ENCODE measurements around the gene ZNF474.

The ZNF474 gene

GRCh38 chr5:122085041-122085440, 44.3 kb upstream of the ZNF474 start:
- Histone ChIP-seq H4K20me1 (ENCODE audit: low read depth, low read length) (no peaks in the 10 kb centered on the region), H3K27me3 (ENCODE audit: low read length) (no peaks in the 10 kb centered on the region), H3K4me3 (ENCODE audit: insufficient read depth, low read length, poor library complexity, severe bottlenecking) (no peak overlapping the region), H3K4me2 (ENCODE audit: low read depth, low read length, poor library complexity, severe bottlenecking) (no peak overlapping the region), H3K9ac (ENCODE audit: low read length) (no peak overlapping the region), H2AFZ (ENCODE audit: low read depth, low read length, severe bottlenecking) (no peak overlapping the region), H3K9me2 (replicated peaks; ENCODE audit: insufficient read depth, low read length) (no peaks in the 10 kb centered on the region), H3K36me3 (ENCODE audit: low read length) (no peaks in the 10 kb centered on the region), H3K27ac (ENCODE audit: low read depth, low read length) (no peak overlapping the region), H3K9me3 (ENCODE audit: insufficient read depth, low read length) (no peaks in the 10 kb centered on the region), H3F3A (ENCODE audit: insufficient read depth) (no peaks in the 10 kb centered on the region), H3K79me2 (ENCODE audit: insufficient read depth, low read length) (no peaks in the 10 kb centered on the region)
- TF ChIP-seq EZH2phosphoT487 (conservative IDR thresholded peaks at IDR 0.05; ENCODE audit: low read length) (no peak), CTCF (IDR thresholded peaks at IDR 0.05; ENCODE audit: insufficient read depth, low read length, poor library complexity, severe bottlenecking) (no peak)

GRCh38 chr5:122089096-122090013, 40.0 kb upstream of the ZNF474 start:
- H3K9ac ChIP-seq (ENCODE audit: low read length) = no peak overlapping the region
- no peak overlapping the region for H2AFZ ChIP-seq (ENCODE audit: low read depth, low read length, severe bottlenecking)
- TF ChIP-seq EZH2phosphoT487 (conservative IDR thresholded peaks at IDR 0.05; ENCODE audit: low read length) = no peak
- no peak for TF ChIP-seq CTCF (IDR thresholded peaks at IDR 0.05; ENCODE audit: insufficient read depth, low read length, poor library complexity, severe bottlenecking)
- no peak overlapping the region for H3K4me2 ChIP-seq (ENCODE audit: low read depth, low read length, poor library complexity, severe bottlenecking)
- H3K27me3 ChIP-seq (ENCODE audit: low read length) = no peaks in the 10 kb centered on the region
- H3K27ac ChIP-seq (ENCODE audit: low read depth, low read length) = no peak overlapping the region
- no peaks in the 10 kb centered on the region for H4K20me1 ChIP-seq (ENCODE audit: low read depth, low read length)
- no peaks in the 10 kb centered on the region for H3F3A ChIP-seq (ENCODE audit: insufficient read depth)
- H3K9me3 ChIP-seq (ENCODE audit: insufficient read depth, low read length) = no peaks in the 10 kb centered on the region
- H3K79me2 ChIP-seq (ENCODE audit: insufficient read depth, low read length) = no peaks in the 10 kb centered on the region
- H3K9me2 ChIP-seq (replicated peaks; ENCODE audit: insufficient read depth, low read length) = no peaks in the 10 kb centered on the region
- H3K36me3 ChIP-seq (ENCODE audit: low read length) = no peaks in the 10 kb centered on the region
- H3K4me3 ChIP-seq (ENCODE audit: insufficient read depth, low read length, poor library complexity, severe bottlenecking) = no peak overlapping the region

- Histone ChIP-seq H3K27me3 (ENCODE audit: low read length) (no peaks in the 10 kb centered on the region), H3K27ac (ENCODE audit: low read depth, low read length) (no peak overlapping the region), H3K9me2 (replicated peaks; ENCODE audit: insufficient read depth, low read length) (no peaks in the 10 kb centered on the region), H4K20me1 (ENCODE audit: low read depth, low read length) (no peaks in the 10 kb centered on the region), H3K4me3 (ENCODE audit: insufficient read depth, low read length, poor library complexity, severe bottlenecking) (no peak overlapping the region), H3K79me2 (ENCODE audit: insufficient read depth, low read length) (no peaks in the 10 kb centered on the region), H3K9me3 (ENCODE audit: insufficient read depth, low read length) (no peaks in the 10 kb centered on the region), H2AFZ (ENCODE audit: low read depth, low read length, severe bottlenecking) (no peak overlapping the region), H3F3A (ENCODE audit: insufficient read depth) (no peaks in the 10 kb centered on the region), H3K4me2 (ENCODE audit: low read depth, low read length, poor library complexity, severe bottlenecking) (no peak overlapping the region), H3K36me3 (ENCODE audit: low read length) (no peaks in the 10 kb centered on the region), H3K9ac (ENCODE audit: low read length) (no peak overlapping the region)
- TF ChIP-seq CTCF (IDR thresholded peaks at IDR 0.05; ENCODE audit: insufficient read depth, low read length, poor library complexity, severe bottlenecking) (no peak), EZH2phosphoT487 (conservative IDR thresholded peaks at IDR 0.05; ENCODE audit: low read length) (no peak)
These were observed 37.3 kb upstream of the ZNF474 start for GRCh38 chr5:122091936-122092600.
